Lung (tissue), 12 donors: ENCODE measurements around the gene CFAP119. TPM values are rescaled to one million over a fixed set of nuclear protein-coding genes. Genes with fewer than 3 reads are reported as not detected.

Experiments
- ATAC-seq: fragments of 200-7000 bp; cut with Tn5 transposase; one replicate; pipeline ENCODE4 v1.9.1; 2020; ENCODE audit warnings: moderate number of reproducible peaks; ENCODE audit not compliant: insufficient read depth, low FRiP score
- DNase-seq, 3 donors: peaks; one replicate each; pipeline ENCODE4 v3.0.0-alpha.2; 2013 to 2017
- H3K27ac ChIP-seq, 2 donors: one replicate each; pipeline ENCODE4 v1.5.1; 2013; ENCODE audit warnings: mild to moderate bottlenecking in 2 of 2, moderate library complexity in 2 of 2, control low read depth in 1 of 2, inconsistent platforms in 1 of 2, low read depth in 1 of 2, low read length in 1 of 2
- H3K27me3 ChIP-seq, 3 donors: one replicate each; pipeline ENCODE4 v1.5.1; 2013; ENCODE audit warnings: low read length in 2 of 3; ENCODE audit not compliant: control insufficient read depth in 3 of 3, insufficient read depth in 3 of 3
- H3K36me3 ChIP-seq, 4 donors: one replicate each; pipeline ENCODE4 v1.5.1; 2013; ENCODE audit warnings: low read length in 4 of 4, mild to moderate bottlenecking in 1 of 4, moderate library complexity in 1 of 4; ENCODE audit not compliant: control insufficient read depth in 4 of 4, insufficient read depth in 4 of 4
- H3K4me1 ChIP-seq, 5 donors: one replicate each; pipeline ENCODE4 v1.5.1; 2013; ENCODE audit warnings: low read length in 5 of 5, mild to moderate bottlenecking in 2 of 5, moderate library complexity in 1 of 5; ENCODE audit not compliant: control insufficient read depth in 5 of 5, insufficient read depth in 5 of 5
- H3K4me3 ChIP-seq: one replicate; pipeline ENCODE4 v1.5.1; 2013; ENCODE audit warnings: mild to moderate bottlenecking, control low read depth, moderate library complexity
- H3K9ac ChIP-seq, 2 donors: one replicate each; pipeline ENCODE4 v1.5.1; 2013; ENCODE audit warnings: low read length in 2 of 2, control low read depth in 1 of 2; ENCODE audit not compliant: insufficient read depth in 1 of 2
- H3K9me3 ChIP-seq, 4 donors: one replicate each; pipeline ENCODE4 v1.5.1; 2013; ENCODE audit warnings: low read length in 3 of 4, mild to moderate bottlenecking in 1 of 4, moderate library complexity in 1 of 4; ENCODE audit not compliant: control insufficient read depth in 4 of 4, insufficient read depth in 3 of 4
- CTCF ChIP-seq: IDR thresholded peaks from 2 replicates; pipeline ENCODE4 v1.5.1; 2012; ENCODE audit warnings: mild to moderate bottlenecking; ENCODE audit errors: control extremely low read depth, extremely low read depth
- WGBS, 2 donors: extraction: QIAGEN DNeasy Blood & Tissue Kit; methylation state at CpG; one replicate each; pipeline ENCODE4 v1.1.7; 2013; 5-methylcytosine and 5-hydroxymethylcytosine counted together
- polyA plus RNA-seq, 2 donors: library from polyadenylated mRNA; stranded (reverse); fragments of 200-250 nt; gene quantifications; one replicate each; pipeline ENCODE4 v1.2.1, GENCODE V29; 2013
- total RNA-seq, 2 donors: library from RNA; depleted of rRNA in 1 of 2; stranded (reverse); fragments of >200 nt in 1 of 2; gene quantifications; one replicate each; pipeline ENCODE4 v1.2.1, GENCODE V29; 2014 to 2021
- donor health status: control.
- donor health status: control.
- donor health status: Bipolar disorder and iron deficiency.
- donor health status: healthy.
- donor health status: DM: yes; HTN: yes; CAD: no.

Gene CFAP119
- total and polyA plus RNA-seq, 4 donors: 7.3 to 29.5 (median 16.7) TPM

GRCh38 chr16:30779596-30779995 is 17.7 kb upstream of the CFAP119 start:
- H3K4me3 ChIP-seq: no peak overlapping the region
- peaks cover 0 to 11% (median 2%) of the 10 kb centered on the region in 5 donors for H3K4me1 ChIP-seq
- H3K36me3 ChIP-seq: peaks cover 9 to 34% (median 14%) of the 10 kb centered on the region in 4 donors
- TF ChIP-seq CTCF: no peak
- DNase-seq: no peak
- H3K27me3 ChIP-seq: no peaks in the 10 kb centered on the region
- no peak for ATAC-seq
- 72 to 84% methylated on average over 6 of the region's 6 CpGs for WGBS, 2 donors
- no peak overlapping the region for H3K9ac ChIP-seq
- no peaks in the 10 kb centered on the region for H3K9me3 ChIP-seq
- H3K27ac ChIP-seq: no peak overlapping the region

- H3K27me3 ChIP-seq: no peaks in the 10 kb centered on the region
- H3K9ac ChIP-seq: no peak overlapping the region
- ATAC-seq (no peak), DNase-seq (no peak)
- H3K27ac ChIP-seq: no peak overlapping the region
- H3K9me3 ChIP-seq: no peaks in the 10 kb centered on the region
- no peak overlapping the region for H3K4me3 ChIP-seq
- WGBS, 2 donors: 85 to 89% methylated on average over 14 of the region's 14 CpGs
- peaks cover 9 to 33% (median 18%) of the 10 kb centered on the region in 4 donors for H3K36me3 ChIP-seq
- peaks cover 0 to 11% (median 2%) of the 10 kb centered on the region in 5 donors for H3K4me1 ChIP-seq
- no peak for TF ChIP-seq CTCF
Measured at GRCh38 chr16:30778549-30779244, 16.8 kb upstream of the CFAP119 start.

- Histone ChIP-seq H3K27me3 (no peaks in the 10 kb centered on the region), H3K9me3 (no peaks in the 10 kb centered on the region), H3K4me1 (peaks cover 0 to 11% (median 2%) of the 10 kb centered on the region in 5 donors), H3K4me3 (no peak overlapping the region), H3K9ac (no peak overlapping the region), H3K36me3 (peaks cover 7 to 33% (median 18%) of the 10 kb centered on the region in 4 donors), H3K27ac (no peak overlapping the region)
- ATAC-seq (no peak), DNase-seq (no peak)
- no peak for TF ChIP-seq CTCF
- WGBS, 2 donors: 81 to 85% methylated on average over 7 of the region's 7 CpGs
Measured at GRCh38 chr16:30777591-30778297, 15.9 kb upstream of the CFAP119 start.
